HG03354 (cell line): ENCODE measurements around the gene SEMA4A.
A peak's percentile ranks its signal among the peaks of the same experiment; 100 is the strongest.

Experiments
- ATAC-seq: cut with Tn5 transposase; IDR thresholded peaks from one replicate; pipeline ENCODE4 v1.9.1; 2021; ENCODE audit warnings: mild to moderate bottlenecking; ENCODE audit not compliant: unreplicated experiment, poor library complexity, severe bottlenecking

SEMA4A gene

DNA sequence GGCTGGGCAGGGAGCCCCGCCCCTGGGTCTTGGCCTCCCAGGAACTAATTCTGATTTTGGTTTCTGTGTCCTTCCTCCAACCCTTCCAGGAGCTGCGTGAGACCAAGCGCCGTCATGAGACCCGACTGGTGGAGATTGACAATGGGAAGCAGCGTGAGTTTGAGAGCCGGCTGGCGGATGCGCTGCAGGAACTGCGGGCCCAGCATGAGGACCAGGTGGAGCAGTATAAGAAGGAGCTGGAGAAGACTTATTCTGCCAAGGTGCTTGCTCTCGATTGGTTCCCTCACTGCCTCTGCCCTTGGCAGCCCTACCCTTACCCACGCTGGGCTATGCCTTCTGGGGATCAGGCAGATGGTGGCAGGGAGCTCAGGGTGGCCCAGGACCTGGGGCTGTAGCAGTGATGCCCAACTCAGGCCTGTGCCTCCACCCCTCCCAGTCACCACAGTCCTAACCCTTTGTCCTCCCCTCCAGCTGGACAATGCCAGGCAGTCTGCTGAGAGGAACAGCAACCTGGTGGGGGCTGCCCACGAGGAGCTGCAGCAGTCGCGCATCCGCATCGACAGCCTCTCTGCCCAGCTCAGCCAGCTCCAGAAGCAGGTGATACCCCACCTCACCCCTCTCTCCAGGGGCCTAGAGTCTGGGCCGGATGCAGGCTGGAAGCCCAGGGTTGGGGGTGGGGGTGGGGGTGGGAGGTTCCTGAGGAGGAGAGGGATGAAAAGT, 18.5 kb upstream of the SEMA4A start:
- ATAC-seq, result no peak

DNA sequence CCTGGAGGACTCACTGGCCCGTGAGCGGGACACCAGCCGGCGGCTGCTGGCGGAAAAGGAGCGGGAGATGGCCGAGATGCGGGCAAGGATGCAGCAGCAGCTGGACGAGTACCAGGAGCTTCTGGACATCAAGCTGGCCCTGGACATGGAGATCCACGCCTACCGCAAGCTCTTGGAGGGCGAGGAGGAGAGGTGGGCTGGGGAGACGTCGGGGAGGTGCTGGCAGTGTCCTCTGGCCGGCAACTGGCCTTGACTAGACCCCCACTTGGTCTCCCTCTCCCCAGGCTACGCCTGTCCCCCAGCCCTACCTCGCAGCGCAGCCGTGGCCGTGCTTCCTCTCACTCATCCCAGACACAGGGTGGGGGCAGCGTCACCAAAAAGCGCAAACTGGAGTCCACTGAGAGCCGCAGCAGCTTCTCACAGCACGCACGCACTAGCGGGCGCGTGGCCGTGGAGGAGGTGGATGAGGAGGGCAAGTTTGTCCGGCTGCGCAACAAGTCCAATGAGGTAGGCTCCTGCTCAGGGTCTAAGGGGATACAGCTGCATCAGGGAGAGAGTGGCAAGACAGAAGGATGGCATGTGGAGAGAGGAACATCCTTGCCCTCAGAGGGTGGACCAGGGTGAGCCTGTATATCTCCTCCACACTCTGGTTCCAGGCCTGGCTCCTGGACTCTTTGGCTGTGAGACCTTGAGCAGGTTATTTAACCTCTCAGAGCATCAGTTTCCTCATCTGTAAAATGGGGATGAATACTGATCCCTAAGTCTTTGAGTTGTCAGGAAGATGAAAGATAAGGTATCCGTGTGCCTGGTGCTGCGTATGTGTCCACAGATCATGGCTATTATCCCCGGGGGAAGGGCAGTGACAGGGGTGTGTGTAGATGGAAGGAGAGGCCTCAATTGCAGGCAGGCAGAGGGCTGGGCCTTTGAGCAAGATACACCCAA, 17.2 kb upstream of the SEMA4A start:
- no peak for ATAC-seq

- ATAC-seq, result no peak
These were observed 16.4 kb upstream of the SEMA4A start for GRCh38 chr1:156136970-156137483.

GRCh38 chr1:156138458-156138867, 14.9 kb upstream of the SEMA4A start:
- ATAC-seq, result no peak

- ATAC-seq, result no peak
These were observed 12.3 kb upstream of the SEMA4A start for GRCh38 chr1:156140879-156141707.

GRCh38 chr1:156143765-156144489, 9.5 kb upstream of the SEMA4A start:
- ATAC-seq, result no peak

DNA sequence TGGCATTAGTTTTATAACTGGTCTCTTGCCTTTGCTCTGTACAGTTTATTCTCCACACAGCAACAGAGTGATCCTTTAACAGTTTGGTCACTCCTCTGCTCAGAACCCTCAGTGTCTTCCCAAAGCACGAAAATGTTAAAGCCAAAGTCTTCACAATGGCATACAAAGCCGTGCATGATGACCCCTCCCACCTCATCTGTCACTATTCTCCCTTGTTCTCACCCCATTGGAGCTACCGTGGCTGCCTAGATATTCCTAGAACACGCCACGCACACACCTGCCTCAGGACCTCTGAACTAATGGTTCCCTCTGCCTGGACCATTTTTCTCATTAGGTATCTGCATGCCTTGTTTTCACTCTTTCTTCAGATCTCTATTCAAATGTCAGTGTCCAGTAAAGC, 8.6 kb upstream of the SEMA4A start:
- no peak for ATAC-seq

GRCh38 chr1:156145650-156146019, 7.8 kb upstream of the SEMA4A start:
- no peak for ATAC-seq

GRCh38 chr1:156146020-156146768, 7.2 kb upstream of the SEMA4A start:
- no peak for ATAC-seq

GRCh38 chr1:156146769-156147405, 6.5 kb upstream of the SEMA4A start:
- no peak for ATAC-seq

DNA sequence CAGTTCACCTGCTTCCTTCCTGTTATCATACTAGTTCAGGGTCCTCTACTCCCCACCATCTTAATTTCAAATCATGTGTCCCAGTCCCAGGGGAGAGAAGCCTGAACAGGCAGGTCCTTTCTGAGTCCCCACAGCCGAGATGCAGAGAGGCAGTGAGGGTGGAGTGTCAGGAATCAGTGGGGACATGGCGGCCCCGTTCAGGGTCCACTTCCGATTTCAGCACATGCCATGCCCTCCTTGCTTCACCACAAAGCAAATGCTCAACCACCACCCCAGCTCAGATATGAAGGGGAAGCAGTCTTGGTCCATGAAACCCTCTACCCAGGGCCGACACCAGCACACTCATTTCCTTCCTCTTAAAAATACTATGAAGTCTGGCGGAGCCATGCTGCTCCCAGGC, 5.2 kb upstream of the SEMA4A start:
- ATAC-seq, result peak; percentile 29

DNA sequence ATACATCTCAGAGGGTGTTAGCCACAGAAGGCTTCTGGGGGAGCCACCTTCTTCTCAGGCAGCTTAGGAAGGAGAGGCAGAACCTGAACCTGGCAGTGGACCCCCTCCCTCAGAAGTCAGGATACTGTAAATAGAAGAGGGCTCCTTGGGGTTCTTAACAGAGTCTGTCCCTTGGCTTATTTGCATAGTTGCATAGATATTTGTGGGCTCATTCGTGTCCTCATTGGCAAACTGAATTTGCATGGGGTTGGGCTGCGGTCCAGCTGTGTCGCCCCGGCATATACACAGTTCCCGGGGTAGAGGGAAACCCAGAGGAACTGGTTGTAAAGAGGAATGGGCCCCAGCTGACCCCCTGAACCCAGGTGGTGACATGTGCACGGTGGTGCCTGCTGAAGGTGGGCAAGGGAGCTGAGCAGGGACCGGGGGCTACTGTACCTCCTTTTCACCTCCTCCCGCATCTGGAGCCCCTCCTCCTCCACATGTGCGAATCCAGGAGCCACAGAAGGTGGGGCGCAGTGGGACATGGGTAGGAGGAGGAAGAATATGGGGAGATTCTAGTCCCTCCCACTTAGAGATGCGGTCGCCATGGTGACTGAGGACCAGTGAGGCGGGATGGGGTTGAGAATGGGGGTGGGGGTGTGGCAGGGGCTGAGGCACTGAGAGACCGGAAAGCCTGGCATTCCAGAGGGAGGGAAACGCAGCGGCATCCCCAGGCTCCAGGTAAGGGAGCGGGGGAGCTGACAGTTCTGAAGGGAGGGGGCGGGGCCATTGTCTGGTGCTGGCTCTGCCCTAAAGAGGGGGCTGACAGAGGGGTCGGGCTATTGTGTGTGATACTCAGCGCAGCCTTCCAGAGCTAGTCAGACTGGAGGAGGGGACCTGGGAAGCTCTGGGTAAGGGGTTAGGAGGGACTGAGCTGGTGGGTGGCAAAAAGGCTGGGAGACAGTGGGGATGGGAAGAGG, 3.7 kb upstream of the SEMA4A start:
- ATAC-seq, result peak; percentile 54

GRCh38 chr1:156150333-156151011, 2.9 kb upstream of the SEMA4A start:
- ATAC-seq, result no peak

DNA sequence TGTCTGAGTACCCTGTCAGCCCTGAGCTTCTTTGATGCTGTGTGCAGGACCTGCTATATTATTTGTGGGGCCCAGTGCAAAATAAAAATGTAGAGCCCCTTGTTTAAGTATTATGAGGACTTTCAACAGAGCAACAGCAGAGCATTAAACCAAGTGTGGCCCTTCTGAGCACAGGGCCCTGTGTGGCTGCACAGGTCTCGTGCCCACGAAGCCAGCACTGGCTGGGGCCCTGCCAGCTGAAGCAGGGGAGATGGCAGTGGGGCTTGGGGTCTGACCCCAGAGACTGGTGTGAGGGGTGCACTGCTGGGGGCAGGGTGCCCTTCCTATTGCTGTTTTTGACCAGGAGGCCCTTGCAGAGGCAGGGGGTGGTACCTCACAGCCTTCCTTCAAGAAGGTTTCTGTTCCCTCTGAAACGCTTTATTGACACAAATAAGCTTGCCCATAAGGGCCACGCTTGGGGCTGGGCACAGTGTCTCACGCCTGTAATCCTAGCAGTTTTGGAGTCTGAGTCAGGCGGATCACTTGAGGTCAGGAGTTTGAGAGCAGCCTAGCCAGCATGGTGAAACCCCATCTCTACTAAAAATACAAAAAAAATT, 2.2 kb upstream of the SEMA4A start:
- ATAC-seq, result no peak

- no peak for ATAC-seq
These were observed 757 bp upstream of the SEMA4A start for GRCh38 chr1:156152628-156153027.

- peak; percentile 68 for ATAC-seq
These were observed 948 bp downstream of the SEMA4A start for GRCh38 chr1:156154317-156154749.
